NCI-H526 treated with DMSO at 0.1 percent for 48 hours (cell line): ENCODE measurements around the gene MAX.
"Not testable (repeated sequence)": the region's sequence is repeated elsewhere in the genome, so short reads cannot be mapped to it uniquely, and the experiment has no call there.

ENCODE experiments used
- DNase-seq: peaks from one replicate; lab custom pipeline; 2025; lab: John Stamatoyannopoulos, UW

The MAX gene

DNA sequence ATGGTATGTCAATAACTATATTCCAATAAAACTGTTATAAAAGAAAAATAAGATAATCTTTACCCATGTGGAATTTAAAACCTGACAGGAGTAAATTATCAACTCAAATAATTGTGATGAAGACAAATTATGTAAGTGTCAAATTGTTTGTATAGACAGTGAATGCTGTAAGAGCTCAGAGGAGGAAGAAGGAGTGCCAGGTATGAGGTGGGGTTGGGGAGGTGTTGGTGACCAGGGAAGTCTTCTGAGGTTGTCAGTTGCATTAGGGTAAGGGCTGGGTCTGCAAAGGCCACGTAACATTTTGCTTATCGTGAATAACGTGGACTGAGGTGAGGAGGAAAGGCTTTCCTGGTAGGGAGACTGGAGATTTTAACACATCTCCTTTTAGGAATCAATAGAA is 2.5 kb upstream of the MAX start:
- DNase-seq, result no peak

DNA sequence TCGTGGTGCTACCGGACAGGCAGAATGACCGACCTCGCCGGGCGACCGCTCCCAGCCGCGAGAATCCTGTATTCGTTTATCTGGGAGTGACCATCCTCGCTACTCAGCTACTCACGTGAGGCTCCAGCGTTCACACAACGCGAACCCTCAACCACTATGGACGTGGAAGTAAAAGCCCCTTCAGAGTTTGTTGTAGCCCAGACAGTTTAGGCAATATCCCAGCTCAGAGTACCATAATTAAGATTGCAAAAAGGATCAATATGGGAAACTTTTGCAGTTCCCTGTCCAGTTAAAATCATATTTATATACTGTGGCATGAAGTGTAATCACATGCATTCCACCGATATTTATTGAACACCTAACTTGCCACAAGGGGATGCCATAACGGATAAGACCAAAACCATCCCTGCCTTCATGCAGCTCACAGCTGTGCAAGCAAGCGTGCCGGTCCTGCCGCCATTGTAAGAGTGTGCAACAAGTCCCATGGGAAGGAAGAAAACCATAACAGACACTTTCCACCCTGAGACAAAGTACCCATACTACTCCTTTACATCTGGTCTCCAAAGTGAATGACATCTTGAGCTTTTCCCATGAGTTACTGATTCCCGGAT is 938 bp upstream of the MAX start:
- peak; percentile 78 for DNase-seq

DNA sequence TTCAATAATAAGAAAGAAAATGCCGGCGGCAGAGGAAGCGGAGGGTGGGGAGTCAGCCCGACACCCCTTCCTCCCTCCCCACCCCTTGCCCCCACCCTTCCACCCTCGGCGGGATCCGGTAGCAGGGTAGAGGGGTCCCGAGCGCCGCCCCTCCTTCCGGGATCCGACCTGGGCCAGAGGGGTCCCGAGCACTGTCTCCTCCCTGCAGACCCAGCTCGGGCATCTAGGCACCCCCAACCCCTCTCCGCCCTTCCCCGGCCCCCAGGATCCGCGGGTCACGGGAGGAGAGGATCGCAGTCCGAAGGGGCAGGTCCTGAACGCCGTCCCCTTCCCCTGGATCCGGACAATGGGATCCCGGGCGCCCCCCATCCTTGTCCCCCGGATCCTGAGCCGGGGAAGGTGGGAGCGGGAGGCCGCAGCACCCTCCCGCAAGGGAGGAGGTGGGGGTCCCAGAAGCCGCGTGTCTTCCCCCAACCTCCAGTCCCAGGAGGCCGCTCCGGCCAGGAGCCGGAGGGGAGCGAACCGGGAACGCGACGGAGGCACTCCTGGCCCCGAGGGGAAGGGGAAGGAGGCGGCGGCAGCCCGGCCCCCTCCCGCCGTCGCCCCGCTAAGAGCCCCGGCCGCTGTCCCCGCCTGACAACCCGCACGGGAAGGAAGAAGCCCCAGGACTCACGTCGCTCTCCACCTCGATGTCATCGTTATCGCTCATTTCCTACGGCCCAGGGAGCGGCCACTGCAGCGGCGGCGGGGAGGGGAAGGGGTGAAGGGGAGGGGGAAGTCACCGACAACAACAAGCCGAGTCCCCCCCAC is 481 bp downstream of the MAX start:
- no peak for DNase-seq

DNA sequence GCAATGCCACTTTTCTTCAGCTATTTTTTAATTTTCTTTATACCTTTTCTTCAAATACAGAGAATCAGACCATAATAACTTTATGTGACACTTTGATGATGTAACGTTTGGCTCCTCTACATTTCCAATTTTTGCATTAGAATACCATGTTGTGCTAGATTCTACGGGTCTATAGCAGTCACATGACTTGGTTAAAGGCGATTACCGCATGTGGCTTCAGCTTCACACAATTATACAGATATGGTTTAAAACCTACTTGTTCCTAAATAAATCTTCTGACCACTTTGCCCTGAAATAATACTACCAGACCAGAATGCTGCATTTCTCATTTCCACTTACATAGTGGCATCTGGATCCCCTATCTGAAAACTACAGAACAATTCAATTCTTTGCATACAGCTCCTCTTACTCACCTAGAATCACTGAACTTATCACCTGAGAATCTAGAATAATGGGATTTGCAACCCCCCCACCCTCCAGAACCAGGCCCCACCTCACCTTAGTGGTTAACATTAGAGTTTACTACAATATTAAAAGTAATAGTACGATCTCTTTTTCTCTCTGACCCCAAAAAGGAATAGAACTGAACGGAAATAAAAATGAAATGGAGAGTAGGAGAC is 1.3 kb downstream of the MAX start:
- DNase-seq, result no peak

DNA sequence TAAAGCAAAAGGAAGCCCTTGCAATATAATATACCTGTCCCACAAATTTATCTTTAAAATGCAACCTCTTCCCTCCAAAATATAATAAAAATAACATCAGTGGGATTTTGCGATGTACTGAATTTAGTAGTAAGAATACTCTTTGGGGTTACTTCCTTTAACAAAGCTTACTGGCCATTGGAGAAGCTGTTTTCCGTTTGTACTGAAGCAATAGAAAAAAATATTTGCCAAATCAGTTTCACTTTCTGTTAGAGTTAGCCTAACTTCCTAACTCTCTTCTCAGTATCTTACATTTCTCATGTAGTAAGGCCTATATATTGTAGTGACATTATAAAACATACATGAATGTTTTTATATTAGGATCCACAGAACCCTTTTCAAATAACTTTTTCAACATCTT is 3.7 kb downstream of the MAX start:
- no peak for DNase-seq

DNA sequence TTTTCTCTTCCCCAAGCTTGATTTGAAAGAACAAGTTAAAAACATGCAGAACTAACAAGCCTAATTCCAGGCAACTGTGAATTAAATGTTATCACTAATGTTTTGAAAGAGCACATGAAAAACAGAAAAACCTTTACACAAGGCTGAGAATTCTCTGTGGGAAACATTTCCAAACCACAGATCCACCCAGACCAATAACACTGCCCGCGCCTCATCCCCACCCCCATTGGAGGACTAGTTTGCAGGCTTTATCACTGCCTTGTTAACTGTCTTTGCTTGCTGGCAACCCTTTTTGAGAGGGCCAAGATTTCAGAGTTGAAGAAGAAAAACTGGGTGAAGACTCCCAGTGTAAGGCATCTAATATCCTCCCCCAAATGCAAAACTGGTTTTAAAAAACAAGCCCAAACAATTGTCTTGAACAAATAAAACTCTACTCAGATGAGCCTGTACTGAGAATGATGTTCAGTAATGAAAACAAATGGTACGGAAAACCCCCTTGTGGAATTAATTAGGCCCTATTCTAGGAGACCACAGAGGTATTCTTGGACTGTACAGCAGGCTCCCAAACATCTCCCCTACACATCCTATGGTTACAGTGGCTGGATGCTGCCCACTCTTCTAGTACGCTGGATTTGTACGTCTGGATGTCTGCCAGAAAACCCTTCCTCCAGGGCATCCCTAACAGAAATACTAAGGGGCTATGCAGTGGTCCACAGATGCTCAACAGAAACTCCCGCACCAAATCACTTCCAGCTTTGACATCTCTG is 5.8 kb downstream of the MAX start:
- no peak for DNase-seq

DNA sequence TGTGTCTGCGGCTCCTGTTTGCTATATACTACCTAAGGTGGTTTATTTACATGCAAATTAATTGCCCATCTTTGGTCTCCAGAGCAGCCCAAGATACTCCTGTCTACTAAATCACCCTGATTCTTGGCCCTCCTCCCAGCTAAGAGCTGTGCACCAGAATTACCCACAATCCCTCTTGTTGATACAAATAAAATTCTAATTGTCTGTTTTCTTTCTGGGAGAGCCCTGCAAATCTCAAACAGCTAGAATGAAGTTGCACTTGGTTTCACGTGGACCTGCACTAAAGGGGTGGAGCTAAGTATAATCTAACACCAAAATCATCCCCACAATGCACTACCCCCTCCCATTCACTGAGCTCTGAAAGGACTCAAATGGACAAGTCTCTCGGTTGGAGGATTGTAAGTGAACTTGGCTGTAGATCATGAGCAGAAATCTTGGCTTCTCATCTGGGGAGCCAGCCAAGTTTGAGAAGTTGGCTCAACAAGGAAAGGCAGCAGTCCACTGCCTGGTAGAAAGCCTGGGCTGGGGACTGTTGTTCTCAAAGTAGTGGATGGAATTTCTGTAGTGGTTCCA is 6.6 kb downstream of the MAX start:
- DNase-seq, result no peak

DNA sequence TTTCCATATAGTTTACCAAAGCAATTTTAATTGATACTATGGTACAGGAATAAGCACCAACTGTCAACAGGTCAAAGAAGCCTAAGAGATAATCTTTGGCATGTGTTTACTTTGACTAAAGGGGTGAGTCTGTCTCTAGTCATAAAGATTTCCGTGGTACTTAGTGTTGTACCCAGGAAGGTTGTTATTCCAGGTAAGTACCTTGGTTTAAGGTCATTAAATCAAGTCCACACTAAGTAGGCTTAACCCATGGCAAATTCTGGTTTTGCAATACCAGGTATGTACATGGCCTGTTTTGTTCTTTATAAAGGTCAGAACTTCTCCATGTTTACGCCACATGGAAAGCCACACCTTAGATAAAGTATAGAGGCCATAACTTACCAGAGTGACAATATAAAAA is 10.0 kb downstream of the MAX start:
- DNase-seq, result no peak

DNA sequence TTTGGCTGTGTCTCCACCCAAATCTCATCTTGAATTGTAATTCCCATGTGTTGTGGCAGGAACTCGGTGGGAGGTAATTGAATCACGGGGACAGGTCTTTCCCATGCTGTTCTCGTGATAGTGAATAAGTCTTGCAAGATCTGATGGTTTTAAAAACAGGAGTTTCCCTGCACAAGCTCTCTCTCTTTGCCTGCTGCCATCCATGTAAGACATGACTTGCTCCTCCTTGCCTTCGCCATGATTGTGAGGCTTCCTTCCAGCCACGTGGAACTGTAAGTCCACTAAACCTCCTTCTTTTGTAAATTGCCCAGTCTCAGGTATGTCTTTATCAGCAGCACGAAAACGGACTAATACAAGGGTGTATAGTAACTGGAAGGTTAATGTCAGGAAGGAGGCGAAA is 14.5 kb downstream of the MAX start:
- not testable (repeated sequence) for DNase-seq

DNA sequence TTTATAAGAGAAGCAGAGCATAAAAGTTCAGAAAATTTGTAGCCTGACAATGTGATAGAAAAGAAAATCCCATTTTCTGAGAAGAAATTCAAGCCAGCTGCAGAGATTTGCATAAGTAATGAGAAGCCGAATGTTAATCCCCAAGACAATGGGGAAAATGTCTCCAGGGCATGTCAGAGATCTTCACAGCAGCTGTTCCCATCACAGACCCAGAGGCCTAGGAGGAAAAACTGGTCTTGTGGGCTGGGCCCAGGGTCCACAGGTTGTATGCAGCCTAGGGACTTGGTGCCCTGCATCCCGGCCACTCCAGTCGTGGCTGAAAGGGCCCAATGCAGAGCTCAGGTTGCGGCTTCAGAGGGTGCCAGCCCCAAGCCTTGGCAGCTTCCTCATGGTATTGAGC is 15.6 kb downstream of the MAX start:
- DNase-seq, result not testable (repeated sequence)

DNA sequence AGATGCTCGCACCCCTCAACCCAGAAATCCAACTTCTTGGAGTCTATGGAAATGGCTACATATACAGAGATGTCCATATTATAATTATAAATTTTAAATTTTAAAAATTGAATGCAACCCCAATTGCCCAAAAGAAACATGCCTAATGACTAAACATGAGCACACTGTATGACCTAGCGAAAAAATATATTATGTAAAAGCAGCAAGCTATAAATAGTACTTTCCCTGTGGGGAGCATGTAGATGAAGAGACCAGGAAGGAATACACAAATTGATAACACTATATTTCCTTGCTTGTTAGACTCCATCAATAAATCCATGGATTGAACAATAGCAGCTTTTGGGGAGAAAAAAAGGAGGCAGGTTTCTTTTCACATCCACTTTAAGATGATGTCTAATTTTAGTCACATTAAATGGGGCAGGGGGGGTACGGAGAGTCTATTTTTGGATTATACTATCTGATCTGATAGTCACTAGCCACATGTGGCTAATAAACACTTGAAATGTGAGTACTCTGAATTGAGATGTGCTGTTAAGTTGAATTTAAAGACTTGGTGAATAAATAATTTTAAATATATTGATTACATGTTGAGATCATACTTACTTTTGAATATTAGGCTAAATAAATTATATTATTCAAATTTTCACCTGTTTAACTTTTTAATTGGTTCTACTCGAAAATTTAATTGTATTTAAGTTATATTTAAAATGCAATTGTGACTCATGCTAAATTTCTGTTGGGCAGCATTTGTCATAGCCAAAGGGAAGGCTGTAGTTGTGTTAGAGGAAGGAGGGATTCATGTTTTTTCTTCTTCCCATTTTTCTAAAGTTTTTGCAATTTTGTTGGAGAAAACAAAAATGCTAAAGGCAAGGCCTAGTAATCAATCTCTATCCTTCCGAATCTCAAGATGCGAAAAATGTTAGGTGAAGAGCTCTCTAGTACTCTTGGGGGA is 17.5 kb downstream of the MAX start:
- no peak for DNase-seq

DNA sequence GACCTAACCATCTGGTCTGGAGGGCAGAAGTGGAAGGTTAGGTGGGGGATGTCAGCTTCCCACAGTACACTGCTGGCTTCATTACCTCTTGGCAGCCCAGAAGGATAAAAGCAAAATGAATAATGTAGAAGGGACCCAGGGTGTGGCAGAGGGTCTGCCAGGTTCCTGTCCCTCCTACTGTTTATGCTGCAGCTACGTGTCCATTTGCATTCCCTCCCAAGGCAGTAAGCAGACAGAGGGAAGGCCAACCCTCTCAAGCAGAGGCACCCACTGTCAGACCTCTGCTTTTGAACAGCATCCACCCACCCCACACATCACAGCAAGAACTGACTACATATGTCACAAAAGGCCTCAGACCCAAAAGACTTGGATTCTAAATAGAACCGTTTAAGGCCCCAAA is 19.4 kb downstream of the MAX start:
- DNase-seq, result no peak

DNA sequence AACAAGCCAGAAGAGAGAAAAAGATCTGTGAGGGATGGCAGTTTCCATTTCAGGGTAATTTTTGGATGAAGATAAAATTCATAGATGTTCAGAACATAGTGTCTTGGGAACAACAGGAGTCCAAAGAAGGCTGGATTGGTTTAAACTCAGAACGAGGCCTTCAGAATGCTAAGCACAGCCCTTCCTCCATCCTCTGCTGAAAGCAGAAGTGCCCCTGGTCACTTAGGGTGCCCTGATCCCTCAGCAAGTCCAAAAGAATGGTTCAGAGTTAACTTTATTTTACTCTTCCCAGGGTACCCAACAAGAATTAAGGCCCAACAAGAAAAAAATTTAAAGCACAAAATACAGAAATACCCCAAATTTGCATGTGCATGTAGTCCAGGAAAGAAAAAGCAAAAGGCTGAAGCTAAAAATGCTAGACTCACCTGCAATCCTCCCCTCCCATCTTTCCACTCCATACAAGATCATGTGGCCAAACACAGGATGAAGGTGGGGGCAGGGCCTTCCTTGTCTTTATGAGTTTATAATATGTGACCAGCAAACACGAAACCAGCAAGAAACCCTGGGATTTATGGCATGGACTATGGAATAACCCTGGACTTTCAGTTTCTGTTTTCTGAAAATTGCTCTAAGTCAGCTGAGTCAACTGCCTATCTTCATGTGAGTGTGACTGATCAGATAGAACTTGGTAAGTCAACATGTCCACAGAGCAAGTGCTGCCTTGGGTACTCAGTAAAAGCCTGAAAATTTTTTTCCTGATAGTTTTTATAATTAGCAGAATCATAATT is 21.2 kb downstream of the MAX start:
- no peak for DNase-seq

DNA sequence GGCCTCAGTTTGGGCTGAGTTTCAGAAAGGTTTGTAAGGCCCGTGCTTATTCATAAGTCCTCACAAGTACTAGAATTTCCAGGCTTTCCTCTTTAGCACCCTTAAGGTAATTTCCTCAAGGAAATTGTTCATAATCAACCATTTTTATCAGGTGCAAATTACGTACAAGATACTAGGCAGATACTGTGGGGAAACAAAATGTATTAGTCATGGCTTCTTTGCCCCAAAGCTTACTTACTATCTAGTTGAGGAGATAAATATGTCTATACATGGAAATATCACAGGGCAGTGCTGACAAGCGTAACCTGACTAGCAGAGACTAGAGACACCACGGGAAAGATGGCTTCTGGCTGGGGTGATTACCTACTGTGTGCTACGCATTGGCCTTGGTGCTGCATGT is 22.5 kb downstream of the MAX start:
- no peak for DNase-seq

DNA sequence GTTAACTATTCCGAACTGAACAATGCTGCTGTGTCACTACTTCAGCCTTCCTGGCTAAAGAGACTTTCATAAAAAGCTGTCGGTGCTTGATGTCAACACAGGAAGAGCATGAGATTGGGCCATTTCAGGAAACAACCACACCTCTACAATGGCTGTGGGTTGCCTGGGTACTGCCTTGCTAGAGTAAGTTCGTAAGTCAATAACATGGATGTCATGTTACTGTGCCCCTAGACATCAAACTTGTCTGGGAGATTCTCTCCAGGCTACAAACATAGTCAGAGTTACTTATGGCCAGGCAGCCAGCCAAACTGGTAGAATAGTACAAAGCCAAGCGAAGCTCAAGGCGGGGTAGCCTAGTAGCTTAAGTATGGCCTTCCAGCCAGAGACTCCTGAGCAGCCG is 23.1 kb downstream of the MAX start:
- no peak for DNase-seq

DNA sequence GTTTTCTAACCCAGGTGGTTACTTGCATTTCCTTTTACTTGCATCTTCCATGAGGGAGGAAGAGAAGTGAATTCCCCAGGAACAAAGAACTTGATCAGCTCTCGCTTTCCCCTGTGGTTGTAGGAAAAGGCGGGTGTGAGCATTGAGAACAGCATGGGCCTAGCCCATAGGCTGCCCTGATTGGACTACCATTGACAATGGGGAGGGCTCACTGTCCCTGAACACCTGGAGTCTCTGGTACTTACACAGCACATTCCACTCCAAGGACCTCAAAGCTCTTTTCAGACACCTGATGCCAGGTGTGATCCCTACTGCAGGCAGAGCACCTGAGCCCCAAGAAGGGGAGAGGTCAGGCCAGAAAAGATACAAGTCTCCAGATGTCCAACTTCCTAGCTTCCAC is 25.0 kb downstream of the MAX start:
- DNase-seq, result no peak

DNA sequence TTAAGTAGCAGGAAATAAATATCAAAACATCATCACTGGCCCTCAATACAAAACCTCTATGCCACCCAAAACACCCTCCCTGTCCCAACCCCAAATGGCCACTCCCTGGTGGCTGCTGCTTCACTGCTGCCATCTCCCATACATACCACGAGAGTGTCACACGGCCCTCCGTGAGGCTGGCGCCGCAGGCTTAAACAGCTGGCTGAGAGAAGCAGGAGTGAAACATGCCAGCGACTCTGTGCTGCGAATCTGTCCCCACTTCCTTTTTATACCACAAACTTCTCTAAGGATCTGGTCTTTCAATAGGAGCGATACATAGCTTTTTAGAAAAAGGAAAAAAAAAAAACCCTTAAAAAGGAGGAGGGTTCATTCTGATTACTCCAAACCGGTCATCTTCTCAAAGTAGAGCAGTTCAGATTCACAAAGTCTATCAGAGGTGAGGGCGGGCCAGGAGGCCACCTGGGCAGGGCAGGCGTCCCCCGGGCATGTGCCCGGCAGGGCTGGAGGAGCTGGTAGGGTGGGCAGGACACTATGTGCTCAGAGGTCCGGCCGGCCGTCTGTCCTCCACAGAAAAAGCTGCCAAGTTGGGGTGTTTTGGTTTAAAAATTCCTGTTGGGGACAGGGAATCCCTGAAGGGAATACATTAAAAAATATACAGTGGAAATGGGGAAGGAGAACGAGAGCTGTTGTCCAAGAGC is 26.5 kb downstream of the MAX start:
- no peak for DNase-seq

DNA sequence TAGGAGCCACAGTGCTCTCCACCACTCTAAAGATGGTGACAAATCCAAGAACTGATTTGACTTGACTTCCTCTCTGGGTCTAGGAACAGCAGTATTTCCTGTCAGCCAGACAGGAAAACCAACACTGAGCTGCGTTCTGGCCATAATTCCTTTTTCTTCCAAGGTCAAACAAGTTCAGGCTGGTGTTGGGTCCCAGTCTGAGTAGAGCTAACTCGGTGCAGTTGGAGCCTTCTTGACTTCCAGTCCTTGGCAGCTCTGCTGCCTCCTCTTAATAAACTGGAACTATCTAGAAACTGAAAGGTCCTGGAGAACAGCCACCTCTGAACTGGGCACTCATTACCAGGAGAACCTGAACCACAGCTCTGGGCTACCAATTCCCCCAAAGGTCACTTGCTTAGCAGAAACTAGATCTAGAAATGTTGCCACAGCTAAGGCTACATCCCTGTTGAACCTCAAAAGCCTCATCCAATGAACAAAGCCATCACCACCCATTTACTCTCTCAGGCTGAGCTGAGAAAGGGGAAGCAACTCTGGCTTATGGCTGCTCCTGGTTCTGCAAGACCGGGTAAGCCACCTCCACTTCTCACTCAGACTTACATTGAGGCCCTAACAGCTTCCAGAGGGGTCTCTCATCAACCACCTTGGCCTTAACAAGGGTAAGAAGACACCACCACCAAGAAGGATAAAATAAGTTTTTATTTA is 27.7 kb downstream of the MAX start:
- DNase-seq, result no peak

DNA sequence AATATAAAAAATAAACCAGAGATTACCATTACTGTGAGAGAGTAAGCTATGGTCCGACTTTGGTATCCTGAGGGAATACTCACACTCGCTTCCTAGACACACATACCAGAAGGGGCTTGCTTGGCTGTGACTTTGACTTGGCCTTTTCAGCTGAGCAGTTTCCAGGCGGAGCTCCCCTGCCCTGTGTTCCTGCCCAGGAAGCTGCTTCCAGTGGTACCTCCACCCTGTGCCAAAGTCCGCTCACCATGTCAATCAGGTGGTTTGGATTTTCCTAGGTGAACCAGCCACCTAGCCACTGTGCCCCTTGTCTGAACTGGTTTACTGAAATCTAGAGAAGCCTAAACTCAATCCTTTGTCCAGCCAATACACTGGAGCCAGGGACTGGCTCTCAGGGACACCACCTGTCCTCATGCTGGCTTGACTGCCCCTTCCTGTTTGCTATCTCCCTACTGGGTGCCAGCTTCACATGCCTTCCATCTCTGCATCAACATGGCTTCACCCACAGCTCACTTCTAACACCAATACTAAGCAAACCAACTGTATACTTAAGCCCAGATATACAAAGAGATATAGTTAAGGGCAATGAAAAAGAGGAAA is 28.6 kb downstream of the MAX start:
- no peak for DNase-seq
